Hepatocyte (in vitro differentiated cells): Measurements from ENCODE around the gene TM4SF5.

Experiments used
- CTCF ChIP-seq: fragments of 200-600 bp; sonication (generic); IDR thresholded peaks from 2 replicates; pipeline ENCODE4 v1.5.1; 2016; ENCODE audit warnings: antibody characterized with exemption, mild to moderate bottlenecking; ENCODE audit not compliant: poor library complexity
- EZH2 ChIP-seq: fragments of 200-600 bp; sonication (generic); IDR thresholded peaks from 2 replicates; pipeline ENCODE4 v1.6.1; 2016; ENCODE audit warnings: antibody characterized with exemption, mild to moderate bottlenecking, borderline replicate concordance
- EZH2phosphoT487 ChIP-seq: fragments of 200-600 bp; sonication (generic); IDR thresholded peaks from one replicate; pipeline ENCODE4 v1.6.1; 2018; ENCODE audit warnings: antibody characterized with exemption, mild to moderate bottlenecking, low read depth, moderate library complexity; ENCODE audit not compliant: unreplicated experiment, severe bottlenecking

DNA sequence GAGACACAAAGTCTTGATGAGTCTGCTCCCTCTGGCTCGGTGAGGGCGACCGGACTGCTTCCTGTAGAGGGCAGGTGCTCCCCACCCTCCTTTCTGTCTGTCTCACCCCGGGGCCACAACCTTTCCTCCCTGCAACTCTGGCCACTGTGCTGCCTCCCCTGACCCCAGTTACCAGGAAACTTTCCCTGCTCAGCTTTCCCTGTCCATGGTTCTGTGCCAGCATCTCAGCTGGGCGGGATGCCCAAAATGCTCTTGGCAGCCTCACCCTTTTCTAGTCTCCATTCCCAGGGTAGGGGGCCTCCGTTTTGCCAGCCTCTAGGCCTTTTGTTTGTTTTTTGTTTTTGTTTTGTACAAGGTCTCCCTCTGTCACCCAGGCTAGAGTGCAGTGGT, 36.7 kb downstream of the TM4SF5 start:
- TF ChIP-seq CTCF (no peak), EZH2 (no peak), EZH2phosphoT487 (no peak)
